Measurements from ENCODE around the gene TMEM232. TPM values are rescaled to one million over a fixed set of nuclear protein-coding genes. Genes with fewer than 3 reads are reported as not detected.
A peak's percentile ranks its signal among the peaks of the same experiment; 100 is the strongest.
"Not testable (repeated sequence)": the region's sequence is repeated elsewhere in the genome, so short reads cannot be mapped to it uniquely, and the experiment has no call there.

Gene TMEM232
- total RNA-seq, 8 experiments from 2014 or later, result 3.4 to 44.3 (median 5.6) TPM

DNA sequence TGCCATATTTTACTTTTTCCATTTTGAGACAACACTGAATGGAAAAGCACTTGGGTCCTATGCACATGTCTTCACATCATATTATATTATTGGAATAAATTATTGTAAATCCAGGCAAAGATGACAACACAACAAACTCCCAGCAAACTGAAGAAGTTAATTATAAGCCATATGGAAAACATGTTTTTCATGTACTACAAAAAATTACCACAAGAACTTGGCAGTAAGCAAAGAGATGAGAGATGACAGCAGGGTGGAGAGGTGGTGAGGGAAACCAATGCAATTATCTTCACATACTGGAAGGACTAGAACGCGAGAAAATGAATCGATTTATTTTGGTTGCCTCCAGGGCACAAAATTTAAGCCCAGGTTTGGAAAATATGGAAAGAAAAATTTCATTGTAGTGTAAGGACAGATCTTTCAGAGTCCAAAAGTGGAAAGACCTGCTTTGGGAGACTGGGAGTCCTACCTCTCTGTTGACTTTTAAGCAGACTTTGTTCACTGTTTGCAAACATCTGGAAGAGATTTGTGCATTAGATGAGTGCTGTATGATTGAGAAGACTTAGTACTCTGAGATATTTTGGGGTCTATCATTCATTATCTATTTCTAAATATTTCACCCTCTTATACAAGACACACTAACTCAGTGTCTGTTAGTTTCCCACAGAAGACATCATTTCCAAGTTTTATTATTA lies 138.0 kb downstream of the TMEM232 start:
- Histone ChIP-seq H3K27ac (no peak overlapping the region), H3K4me1 (replicated peaks in 1 of 2) (no peaks in the 10 kb centered on the region), H3K4me3 (no peak overlapping the region)
- ATAC-seq (replicated peaks in 6 of 8), result peak in 1 of 8 experiments; percentile 38
- 7 to 100% (median 90%) methylated on average over 1 to 3 of the region's 3 CpGs; no CpG with 5 or more reads in 4 of the 10 experiments for WGBS, 10 experiments
- in situ Hi-C loops (cut with MboI; ENCODE audit: low pct_unique_long_range_greater_than_20kb in 2 of 9, low sequenced_read_pairs in 9 of 9, unreplicated experiment in 9 of 9), result no loop called here

DNA sequence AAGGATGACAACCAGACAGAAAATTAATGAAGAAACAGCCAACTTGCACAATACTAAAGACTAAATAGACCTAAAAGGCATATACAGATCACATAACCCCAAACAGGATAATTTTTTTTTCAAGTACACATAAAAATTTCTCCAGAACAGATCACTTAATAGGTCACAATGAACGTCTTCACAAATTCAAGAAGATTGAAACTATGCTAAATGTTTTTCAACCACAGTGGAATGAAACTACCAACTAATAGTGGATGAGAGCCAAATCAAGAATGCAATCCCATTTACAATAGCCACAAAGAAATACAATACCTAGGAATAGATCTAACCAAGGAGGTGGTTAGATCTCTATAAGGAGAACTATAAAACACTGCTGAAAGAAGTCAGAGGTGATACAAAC lies 145.8 kb downstream of the TMEM232 start:
- Histone ChIP-seq H3K27ac (no peak overlapping the region), H3K4me1 (replicated peaks in 1 of 2) (no peaks in the 10 kb centered on the region), H3K4me3 (no peak overlapping the region)
- WGBS, 10 experiments, result 0 to 60% (median 33%) methylated on average over 1 of the region's 1 CpG; no CpG with 5 or more reads in 5 of the 10 experiments
- ATAC-seq (replicated peaks in 6 of 8), result no peak
- in situ Hi-C loops (cut with MboI; ENCODE audit: low pct_unique_long_range_greater_than_20kb in 2 of 9, low sequenced_read_pairs in 9 of 9, unreplicated experiment in 9 of 9), result no loop called here

DNA sequence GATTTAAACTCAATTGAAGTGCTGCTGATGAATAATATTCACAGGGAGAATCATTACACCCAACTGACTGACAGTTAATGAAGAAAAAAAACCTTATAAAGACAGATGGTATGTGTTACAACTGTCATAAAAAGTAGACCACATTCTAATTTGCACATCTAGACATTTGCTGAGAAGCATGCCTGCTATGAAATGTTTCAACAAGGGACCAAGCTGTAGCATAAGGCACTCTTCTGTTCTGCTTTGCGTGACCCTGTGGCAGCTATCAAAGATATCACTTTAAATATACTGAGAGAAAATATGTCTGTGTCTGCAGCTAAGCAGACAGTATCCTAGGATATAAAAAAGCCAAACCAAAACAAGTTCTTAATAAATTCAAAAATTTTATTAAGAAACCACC lies 153.7 kb downstream of the TMEM232 start:
- in situ Hi-C loops (cut with MboI; ENCODE audit: low pct_unique_long_range_greater_than_20kb in 2 of 9, low sequenced_read_pairs in 9 of 9, unreplicated experiment in 9 of 9), result no loop called here
- ATAC-seq (replicated peaks in 6 of 8), result no peak
- H3K27ac ChIP-seq, result no peak overlapping the region
- 0 to 100% (median 67%) methylated on average over 1 of the region's 1 CpG; no CpG with 5 or more reads in 2 of the 10 experiments for WGBS, 10 experiments
- no peak overlapping the region for H3K4me3 ChIP-seq
- H3K4me1 ChIP-seq (replicated peaks in 1 of 2), result no peaks in the 10 kb centered on the region

DNA sequence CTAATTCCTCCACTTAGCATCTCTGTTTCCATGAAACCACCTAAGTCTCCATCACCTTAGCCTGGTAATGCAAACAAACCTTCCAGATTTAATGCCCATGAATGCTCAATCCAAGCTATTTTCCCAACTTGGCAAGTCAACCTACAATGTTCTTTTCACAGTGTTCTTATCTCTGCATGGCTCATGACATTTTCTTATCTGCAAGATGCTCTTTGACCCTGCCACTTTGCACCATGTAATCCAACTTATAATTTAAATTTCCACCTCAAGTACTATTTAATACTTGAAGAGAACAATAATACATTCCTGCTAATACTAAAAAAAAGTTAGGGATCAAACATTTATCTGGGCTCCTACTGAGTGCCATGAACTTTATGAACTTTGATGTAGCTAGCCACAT lies 164.3 kb downstream of the TMEM232 start:
- in situ Hi-C loops (cut with MboI; ENCODE audit: low pct_unique_long_range_greater_than_20kb in 2 of 9, low sequenced_read_pairs in 9 of 9, unreplicated experiment in 9 of 9), result no loop called here
- H3K4me1 ChIP-seq (replicated peaks in 1 of 2), result no peaks in the 10 kb centered on the region
- ATAC-seq (replicated peaks in 6 of 8), result no peak
- no peak overlapping the region for H3K4me3 ChIP-seq
- no peak overlapping the region for H3K27ac ChIP-seq

DNA sequence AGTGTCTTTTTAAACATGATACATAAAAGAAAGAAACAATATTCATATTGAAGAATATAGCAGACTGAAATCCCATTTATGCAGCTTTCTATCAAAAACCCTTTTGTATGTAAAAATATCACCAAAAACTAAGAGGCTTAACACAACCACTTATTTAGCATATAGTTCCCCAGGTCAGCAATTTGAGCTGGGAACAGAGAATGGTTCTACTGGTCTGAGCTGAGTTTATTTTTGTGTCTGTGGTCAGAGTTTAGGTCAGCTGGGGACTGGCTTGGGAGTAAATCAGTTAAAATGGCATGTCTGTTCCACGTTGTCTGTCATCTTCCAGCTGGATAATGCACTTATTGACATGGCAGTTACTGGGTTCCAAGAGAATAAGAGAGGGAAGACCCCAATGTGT lies 165.0 kb downstream of the TMEM232 start:
- no peak overlapping the region for H3K27ac ChIP-seq
- H3K4me1 ChIP-seq (replicated peaks in 1 of 2), result no peaks in the 10 kb centered on the region
- 0 to 100% (median 0%) methylated on average over 1 of the region's 1 CpG; no CpG with 5 or more reads in 5 of the 10 experiments for WGBS, 10 experiments
- no peak overlapping the region for H3K4me3 ChIP-seq
- ATAC-seq (replicated peaks in 6 of 8), result no peak
- in situ Hi-C loops (cut with MboI; ENCODE audit: low pct_unique_long_range_greater_than_20kb in 2 of 9, low sequenced_read_pairs in 9 of 9, unreplicated experiment in 9 of 9), result no loop called here

DNA sequence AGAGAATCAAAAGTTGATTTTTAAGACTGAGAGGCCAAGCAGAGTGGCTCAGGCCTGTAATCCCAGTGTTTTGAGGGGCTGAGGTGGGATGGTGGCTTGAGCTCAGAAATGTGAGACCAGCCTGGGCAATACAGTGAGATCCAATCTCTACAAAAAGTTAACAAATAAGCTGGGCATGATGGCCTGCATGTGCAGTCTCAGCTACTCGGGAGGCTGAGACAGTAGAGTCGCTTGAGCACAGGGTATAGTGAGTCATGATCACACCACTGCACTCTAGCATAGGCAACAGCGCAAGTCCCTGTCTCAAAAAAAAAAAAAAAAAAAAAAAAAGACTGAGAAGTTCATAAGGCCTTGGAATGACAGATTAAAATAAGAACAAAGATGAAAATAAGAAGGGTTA lies 177.2 kb downstream of the TMEM232 start:
- WGBS, 10 experiments, result 39 to 94% (median 82%) methylated on average over 1 to 3 of the region's 3 CpGs; no CpG with 5 or more reads in 2 of the 10 experiments
- peak in 3 of 8 experiments; percentile 49 to 58 (median 51) for ATAC-seq (replicated peaks in 6 of 8)
- in situ Hi-C loops (cut with MboI; ENCODE audit: low pct_unique_long_range_greater_than_20kb in 2 of 9, low sequenced_read_pairs in 9 of 9, unreplicated experiment in 9 of 9), result no loop called here
- Histone ChIP-seq H3K4me3 (no peak overlapping the region), H3K4me1 (replicated peaks in 1 of 2) (no peaks in the 10 kb centered on the region), H3K27ac (no peak overlapping the region)

DNA sequence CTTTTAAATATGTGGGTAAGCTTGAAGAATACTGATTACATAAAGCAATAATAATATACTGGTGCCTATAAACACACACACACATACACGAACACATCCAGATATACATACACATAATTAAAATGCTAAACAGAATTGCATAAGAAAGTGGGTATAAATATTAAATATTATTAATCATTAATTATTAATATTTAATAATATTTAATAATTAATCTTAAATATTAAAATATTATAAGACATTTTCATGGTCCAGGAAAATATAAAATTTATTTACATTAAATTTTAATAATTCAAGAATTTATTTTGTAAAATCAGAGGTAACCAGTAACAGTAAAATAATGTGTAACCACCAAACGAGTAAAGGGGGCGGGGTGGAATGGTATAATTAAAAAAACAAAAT lies 178.3 kb downstream of the TMEM232 start:
- H3K4me3 ChIP-seq, result no peak overlapping the region
- H3K4me1 ChIP-seq (replicated peaks in 1 of 2), result no peaks in the 10 kb centered on the region
- 25 to 100% (median 77%) methylated on average over 2 to 3 of the region's 3 CpGs for WGBS, 10 experiments
- H3K27ac ChIP-seq, result no peak overlapping the region
- ATAC-seq (replicated peaks in 6 of 8), result no peak
- in situ Hi-C loops (cut with MboI; ENCODE audit: low pct_unique_long_range_greater_than_20kb in 2 of 9, low sequenced_read_pairs in 9 of 9, unreplicated experiment in 9 of 9), result no loop called here

DNA sequence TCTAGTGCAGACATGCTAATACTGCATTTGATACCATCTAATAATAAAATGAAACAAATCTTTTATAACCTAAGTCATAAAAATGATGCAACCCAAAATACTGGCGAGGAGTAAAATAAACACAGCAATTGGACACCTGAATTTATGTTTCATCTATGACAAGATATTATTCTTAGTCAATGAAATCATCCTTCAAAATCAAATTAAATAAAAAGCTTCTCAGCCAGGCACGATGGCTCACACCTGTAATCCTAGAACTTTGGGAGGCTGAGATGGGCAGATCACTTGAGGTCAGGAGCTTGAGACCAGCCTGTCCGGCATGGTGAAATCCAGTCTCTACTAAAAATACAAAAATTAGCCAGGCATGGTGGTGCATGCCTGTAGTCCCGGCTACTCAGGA lies 179.0 kb downstream of the TMEM232 start:
- Histone ChIP-seq H3K27ac (no peak overlapping the region), H3K4me3 (no peak overlapping the region), H3K4me1 (replicated peaks in 1 of 2) (no peaks in the 10 kb centered on the region)
- in situ Hi-C loops (cut with MboI; ENCODE audit: low pct_unique_long_range_greater_than_20kb in 2 of 9, low sequenced_read_pairs in 9 of 9, unreplicated experiment in 9 of 9), result no loop called here
- 47 to 100% (median 83%) methylated on average over 1 to 4 of the region's 4 CpGs; no CpG with 5 or more reads in 1 of the 10 experiments for WGBS, 10 experiments
- no peak for ATAC-seq (replicated peaks in 6 of 8)

DNA sequence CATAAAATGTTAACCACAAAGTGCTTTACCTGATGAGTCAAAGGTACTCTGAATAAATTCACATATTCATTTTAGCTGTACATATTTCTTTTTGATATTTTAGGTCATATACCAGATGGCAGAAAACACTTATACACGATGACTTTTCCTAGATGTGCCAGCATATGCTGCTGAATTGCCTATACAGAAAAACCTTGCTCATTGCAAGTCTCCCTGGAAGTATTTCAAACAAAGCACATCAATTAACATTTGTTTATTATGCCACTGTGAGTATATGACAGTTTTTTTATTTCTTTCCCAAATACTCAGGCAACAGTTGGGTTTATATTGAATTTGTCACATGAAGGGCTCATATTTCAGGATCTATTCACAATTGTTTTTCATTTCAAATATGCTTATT lies 180.8 kb downstream of the TMEM232 start:
- Histone ChIP-seq H3K4me1 (replicated peaks in 1 of 2) (no peaks in the 10 kb centered on the region), H3K27ac (no peak overlapping the region), H3K4me3 (no peak overlapping the region)
- in situ Hi-C loops (cut with MboI; ENCODE audit: low pct_unique_long_range_greater_than_20kb in 2 of 9, low sequenced_read_pairs in 9 of 9, unreplicated experiment in 9 of 9), result no loop called here
- 0 to 100% (median 40%) methylated on average over 1 of the region's 1 CpG; no CpG with 5 or more reads in 4 of the 10 experiments for WGBS, 10 experiments
- ATAC-seq (replicated peaks in 6 of 8), result peak in 1 of 8 experiments; percentile 37

DNA sequence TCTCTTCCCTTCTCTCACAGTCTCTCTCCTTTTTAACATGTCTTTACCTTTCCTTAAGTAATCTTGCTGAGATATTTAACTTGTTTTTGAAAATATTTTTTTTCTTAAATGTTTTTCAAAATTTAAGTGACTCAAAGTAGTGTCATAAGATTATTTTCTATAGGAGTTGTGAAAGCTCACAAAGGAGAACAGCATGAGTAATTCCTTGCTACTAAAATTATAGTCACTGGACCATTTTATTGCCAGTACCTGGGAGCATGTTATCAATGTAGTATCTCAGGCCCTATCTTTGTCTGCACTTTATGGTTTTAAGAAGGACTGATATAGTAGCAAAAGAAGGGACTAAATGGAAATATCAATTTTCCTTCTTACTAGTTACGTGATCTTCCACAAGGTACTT lies 181.9 kb downstream of the TMEM232 start:
- no peak for ATAC-seq (replicated peaks in 6 of 8)
- Histone ChIP-seq H3K4me3 (no peak overlapping the region), H3K4me1 (replicated peaks in 1 of 2) (no peaks in the 10 kb centered on the region), H3K27ac (no peak overlapping the region)
- in situ Hi-C loops (cut with MboI; ENCODE audit: low pct_unique_long_range_greater_than_20kb in 2 of 9, low sequenced_read_pairs in 9 of 9, unreplicated experiment in 9 of 9), result no loop called here
- 60 to 100% (median 90%) methylated on average over 1 of the region's 1 CpG; no CpG with 5 or more reads in 1 of the 10 experiments for WGBS, 10 experiments

DNA sequence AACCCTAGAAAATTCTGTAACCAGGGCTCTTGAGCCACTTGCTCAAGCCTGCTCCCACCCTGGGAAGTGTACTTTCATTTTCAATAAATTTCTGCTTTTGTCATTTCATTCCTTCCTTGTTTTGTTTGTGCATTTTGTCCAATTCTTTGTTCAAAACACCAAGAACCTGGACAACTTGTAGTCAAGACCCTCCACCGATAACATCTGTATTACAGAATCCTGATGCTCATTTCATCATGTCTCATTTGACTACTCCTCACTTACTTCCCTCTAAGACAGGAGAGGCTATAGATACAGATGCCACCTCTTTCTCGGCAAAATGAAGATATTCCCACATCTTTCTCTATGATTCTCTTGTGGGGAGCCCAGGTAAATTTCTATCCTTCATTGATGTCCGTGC lies 183.5 kb downstream of the TMEM232 start:
- ATAC-seq (replicated peaks in 6 of 8), result no peak
- in situ Hi-C loops (cut with MboI; ENCODE audit: low pct_unique_long_range_greater_than_20kb in 2 of 9, low sequenced_read_pairs in 9 of 9, unreplicated experiment in 9 of 9), result no loop called here
- no peak overlapping the region for H3K4me3 ChIP-seq
- WGBS, 10 experiments, result 46 to 100% (median 94%) methylated on average over 1 to 3 of the region's 3 CpGs
- H3K4me1 ChIP-seq (replicated peaks in 1 of 2), result no peaks in the 10 kb centered on the region
- no peak overlapping the region for H3K27ac ChIP-seq

DNA sequence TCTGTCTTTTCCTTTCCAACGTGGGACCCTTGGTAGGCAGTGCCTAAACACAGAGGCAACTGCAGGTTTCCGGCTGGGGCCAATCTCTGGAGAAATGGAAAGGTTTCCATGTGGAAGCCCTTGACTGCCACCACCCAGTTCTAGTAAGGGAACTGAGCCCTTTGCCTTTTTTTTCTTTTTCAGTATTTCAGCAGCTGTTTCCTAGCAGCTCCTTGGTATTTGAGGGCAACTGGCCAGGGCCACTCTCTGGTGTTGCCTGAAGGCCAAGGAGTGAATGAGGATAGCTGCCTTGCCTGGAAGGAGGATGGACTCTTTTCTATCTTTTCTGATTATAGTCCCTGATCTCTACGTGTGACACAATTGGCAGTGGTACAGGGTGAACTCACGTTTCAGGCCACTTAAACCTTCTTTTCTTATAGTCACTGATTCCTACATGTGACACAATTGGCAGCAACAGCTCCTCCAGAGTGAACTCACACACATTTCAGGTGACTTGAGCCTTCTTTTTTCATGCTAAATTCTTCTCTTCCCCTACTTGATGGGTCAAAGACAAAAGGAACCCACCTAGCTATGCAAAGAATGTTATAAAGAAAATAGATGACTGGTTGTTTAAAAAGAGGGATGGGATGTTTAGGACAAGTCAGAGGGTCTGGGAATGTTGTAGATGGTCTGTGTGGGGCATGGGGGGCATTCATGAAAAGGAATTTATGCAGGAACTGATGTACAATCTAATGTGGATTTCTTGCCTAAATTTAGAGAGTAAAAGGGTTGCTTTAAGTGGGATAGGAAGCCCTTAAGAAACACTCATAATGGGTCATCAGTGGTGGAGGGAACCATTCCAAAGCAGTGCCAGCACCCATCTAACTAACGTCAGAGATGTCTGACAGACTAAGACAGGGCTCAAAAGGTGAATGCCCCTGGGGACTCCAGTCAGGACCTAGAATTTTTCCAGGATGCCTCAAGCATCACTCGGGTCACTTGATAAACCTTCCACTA lies 190.1 kb downstream of the TMEM232 start:
- H3K27ac ChIP-seq, result no peak overlapping the region
- 0 to 67% (median 26%) methylated on average over 2 to 4 of the region's 6 CpGs; no CpG with 5 or more reads in 1 of the 10 experiments for WGBS, 10 experiments

DNA sequence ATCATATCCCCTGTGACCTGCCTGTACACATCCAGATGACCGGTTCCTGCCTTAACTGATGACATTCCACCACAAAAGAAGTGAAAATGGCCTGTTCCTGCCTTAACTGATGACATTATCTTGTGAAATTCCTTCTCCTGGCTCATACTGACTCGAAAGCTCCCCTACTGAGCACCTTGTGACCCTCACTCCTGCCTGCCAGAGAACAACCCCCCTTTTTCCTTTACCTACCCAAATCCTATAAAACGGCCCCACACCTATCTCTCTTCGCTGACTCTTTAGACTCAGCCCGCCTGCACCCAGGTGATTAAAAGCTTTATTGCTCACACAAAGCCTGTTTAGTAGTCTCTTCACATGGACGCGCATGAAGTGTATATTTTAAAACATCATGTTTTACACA lies 191.3 kb downstream of the TMEM232 start:
- in situ Hi-C loops (cut with MboI; ENCODE audit: low pct_unique_long_range_greater_than_20kb in 2 of 9, low sequenced_read_pairs in 9 of 9, unreplicated experiment in 9 of 9); H3K27ac ChIP-seq; H3K4me1 ChIP-seq (replicated peaks in 1 of 2); ATAC-seq (replicated peaks in 6 of 8); H3K4me3 ChIP-seq: not testable (repeated sequence)
- WGBS, 10 experiments, result 75 to 100% (median 90%) methylated on average over 2 to 6 of the region's 7 CpGs; no CpG with 5 or more reads in 2 of the 10 experiments

More for the DNA sequence above, 190.1 kb downstream of the TMEM232 start:
- in situ Hi-C loops (cut with MboI; ENCODE audit: low pct_unique_long_range_greater_than_20kb in 2 of 9, low sequenced_read_pairs in 9 of 9, unreplicated experiment in 9 of 9), result no loop called here
- no peak overlapping the region for H3K4me3 ChIP-seq
- no peaks in the 10 kb centered on the region for H3K4me1 ChIP-seq (replicated peaks in 1 of 2)
- peak in 3 of 8 experiments; percentile 61 to 76 (median 68) for ATAC-seq (replicated peaks in 6 of 8)
